ENCODE results near the gene LORICRIN. TPM values are rescaled to one million over a fixed set of nuclear protein-coding genes. Genes with fewer than 3 reads are reported as not detected.

The LORICRIN gene
- total RNA-seq, 1 experiment from 2014 or later: not detected

DNA sequence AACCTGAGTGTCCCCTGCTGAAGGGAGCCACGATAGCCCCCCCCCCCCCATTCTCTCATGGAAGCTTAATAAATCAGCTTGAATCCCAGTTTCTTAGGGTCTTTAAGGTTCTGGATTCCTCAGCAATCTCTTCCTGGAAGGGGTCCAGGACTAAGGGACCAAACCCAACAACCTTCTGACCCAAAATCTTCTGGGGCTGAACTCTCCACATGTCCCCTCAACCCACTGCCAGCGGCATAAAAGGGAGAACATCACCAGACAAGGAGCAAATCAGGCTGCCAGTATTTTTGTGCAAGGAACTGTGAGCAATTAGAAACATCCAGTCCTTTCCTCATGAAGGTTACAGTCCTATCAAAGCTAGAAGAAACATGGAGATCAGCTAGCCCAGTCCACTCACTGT, 12.7 kb upstream of the LORICRIN start:
- peaks cover 27% of the 10 kb centered on the region for H3K27me3 ChIP-seq (ENCODE audit: insufficient read depth, low read depth)
- no peaks in the 10 kb centered on the region for H3F3A ChIP-seq (ENCODE audit: insufficient read depth, low read depth)
- H4K20me1 ChIP-seq (ENCODE audit: insufficient read depth): no peaks in the 10 kb centered on the region
- CTCF ChIA-PET: no interaction called here
- no peak overlapping the region for H3K27ac ChIP-seq
- no peaks in the 10 kb centered on the region for H3K9me3 ChIP-seq (ENCODE audit: insufficient read depth, low read depth)
- H2AFZ ChIP-seq: no peak overlapping the region
- H3K9me2 ChIP-seq (ENCODE audit: insufficient read depth): no peaks in the 10 kb centered on the region
- no peak for TF ChIP-seq EZH2 (IDR thresholded peaks at IDR 0.05; ENCODE audit: low read depth)
- TF ChIP-seq, protein P1, sequence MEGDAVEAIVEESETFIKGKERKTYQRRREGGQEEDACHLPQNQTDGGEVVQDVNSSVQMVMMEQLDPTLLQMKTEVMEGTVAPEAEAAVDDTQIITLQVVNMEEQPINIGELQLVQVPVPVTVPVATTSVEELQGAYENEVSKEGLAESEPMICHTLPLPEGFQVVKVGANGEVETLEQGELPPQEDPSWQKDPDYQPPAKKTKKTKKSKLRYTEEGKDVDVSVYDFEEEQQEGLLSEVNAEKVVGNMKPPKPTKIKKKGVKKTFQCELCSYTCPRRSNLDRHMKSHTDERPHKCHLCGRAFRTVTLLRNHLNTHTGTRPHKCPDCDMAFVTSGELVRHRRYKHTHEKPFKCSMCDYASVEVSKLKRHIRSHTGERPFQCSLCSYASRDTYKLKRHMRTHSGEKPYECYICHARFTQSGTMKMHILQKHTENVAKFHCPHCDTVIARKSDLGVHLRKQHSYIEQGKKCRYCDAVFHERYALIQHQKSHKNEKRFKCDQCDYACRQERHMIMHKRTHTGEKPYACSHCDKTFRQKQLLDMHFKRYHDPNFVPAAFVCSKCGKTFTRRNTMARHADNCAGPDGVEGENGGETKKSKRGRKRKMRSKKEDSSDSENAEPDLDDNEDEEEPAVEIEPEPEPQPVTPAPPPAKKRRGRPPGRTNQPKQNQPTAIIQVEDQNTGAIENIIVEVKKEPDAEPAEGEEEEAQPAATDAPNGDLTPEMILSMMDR (conservative IDR thresholded peaks at IDR 0.05): no peak
- no peak overlapping the region for H3K4me3 ChIP-seq
- intact Hi-C loops (cut with micrococcal nuclease; ENCODE audit: unreplicated experiment): no loop called here
- no TSS peak for BruUV-seq (replicated peaks)
- no peaks in the 10 kb centered on the region for H3K4me1 ChIP-seq (replicated peaks; ENCODE audit: insufficient read depth)
- H3K79me2 ChIP-seq (ENCODE audit: low read depth): no peaks in the 10 kb centered on the region
- no peak for DNase-seq
- no peaks in the 10 kb centered on the region for H3K36me3 ChIP-seq (ENCODE audit: low read depth)
- POLR2A ChIA-PET (ENCODE audit: unreplicated experiment): interaction anchor here (0.8 kb wide), 1 partner anchor 586 kb away, joined by 8 read pairs; no protein-coding TSS in a partner anchor
- H3K4me2 ChIP-seq: no peak overlapping the region

DNA sequence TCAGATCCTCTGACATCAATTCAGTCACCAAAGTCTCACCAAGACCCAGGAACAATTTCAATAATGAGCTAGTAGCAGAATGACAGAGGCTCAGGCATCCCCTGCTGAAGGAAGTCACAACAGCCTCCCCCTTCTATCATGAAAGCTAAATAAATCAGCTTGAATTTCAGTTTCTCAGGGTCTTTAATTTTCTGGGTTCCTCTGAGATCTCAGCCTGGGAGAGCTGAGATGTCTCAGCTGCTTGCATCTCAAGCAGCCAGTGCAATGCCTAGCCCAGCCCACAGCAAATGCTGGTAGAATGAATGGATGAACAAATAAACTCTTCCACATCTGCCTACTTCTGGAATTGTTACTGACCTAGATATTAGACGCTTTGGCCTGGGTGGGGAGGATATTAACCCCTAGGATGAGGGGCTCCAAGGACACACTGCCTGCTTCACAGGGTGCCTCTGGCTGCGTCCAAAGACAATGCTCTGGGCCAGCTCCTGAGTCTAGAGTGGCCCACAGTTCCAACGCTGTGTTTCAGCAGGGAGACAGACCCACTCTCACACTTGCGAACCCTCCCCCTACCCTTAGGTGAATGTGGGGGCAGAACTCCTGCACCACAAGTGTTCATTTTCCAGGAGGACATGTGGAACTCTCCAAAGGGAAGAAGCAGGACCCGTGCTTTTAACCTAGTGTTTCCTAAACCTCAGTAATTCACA, 11.2 kb upstream of the LORICRIN start:
- Histone ChIP-seq H3K9me2 (ENCODE audit: insufficient read depth) (no peaks in the 10 kb centered on the region), H3K27me3 (ENCODE audit: insufficient read depth, low read depth) (peaks cover 24% of the 10 kb centered on the region), H3K4me2 (no peak overlapping the region), H3K27ac (no peak overlapping the region), H4K20me1 (ENCODE audit: insufficient read depth) (no peaks in the 10 kb centered on the region), H3K9me3 (ENCODE audit: insufficient read depth, low read depth) (no peaks in the 10 kb centered on the region), H3K36me3 (ENCODE audit: low read depth) (no peaks in the 10 kb centered on the region), H3K79me2 (ENCODE audit: low read depth) (no peaks in the 10 kb centered on the region), H2AFZ (no peak overlapping the region), H3K4me1 (replicated peaks; ENCODE audit: insufficient read depth) (no peaks in the 10 kb centered on the region), H3K4me3 (no peak overlapping the region), H3F3A (ENCODE audit: insufficient read depth, low read depth) (no peaks in the 10 kb centered on the region)
- CTCF ChIA-PET: no interaction called here
- TF ChIP-seq EZH2 (IDR thresholded peaks at IDR 0.05; ENCODE audit: low read depth): no peak
- TF ChIP-seq, protein P1 (conservative IDR thresholded peaks at IDR 0.05): no peak
- POLR2A ChIA-PET (ENCODE audit: unreplicated experiment): no interaction called here
- no peak for DNase-seq
- no TSS peak for BruUV-seq (replicated peaks)
- intact Hi-C loops (cut with micrococcal nuclease; ENCODE audit: unreplicated experiment): no loop called here

DNA sequence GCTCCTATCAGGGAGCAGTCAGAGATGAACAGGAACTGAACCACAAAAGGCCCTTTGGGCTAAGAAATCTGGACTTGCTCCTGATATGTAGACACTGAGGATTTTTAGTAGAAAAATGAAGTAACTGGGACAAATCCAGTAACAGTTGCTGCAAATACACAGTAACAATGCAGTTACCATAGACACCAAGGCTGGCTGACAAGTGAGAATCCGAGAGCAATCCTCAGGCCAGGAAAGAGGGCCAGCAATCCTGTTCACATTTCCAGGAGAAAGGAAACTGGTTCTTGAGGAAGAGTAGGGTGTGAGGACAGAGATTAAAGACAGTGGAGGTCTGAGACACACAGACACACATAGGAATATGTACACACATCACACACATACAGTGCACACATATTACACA, 9.3 kb upstream of the LORICRIN start:
- no peak overlapping the region for H3K4me3 ChIP-seq
- H2AFZ ChIP-seq: no peak overlapping the region
- TF ChIP-seq EZH2 (IDR thresholded peaks at IDR 0.05; ENCODE audit: low read depth): no peak
- no TSS peak for BruUV-seq (replicated peaks)
- H4K20me1 ChIP-seq (ENCODE audit: insufficient read depth): no peaks in the 10 kb centered on the region
- H3K9me2 ChIP-seq (ENCODE audit: insufficient read depth): no peaks in the 10 kb centered on the region
- intact Hi-C loops (cut with micrococcal nuclease; ENCODE audit: unreplicated experiment): no loop called here
- no peak overlapping the region for H3K27ac ChIP-seq
- DNase-seq: no peak
- H3K4me1 ChIP-seq (replicated peaks; ENCODE audit: insufficient read depth): no peaks in the 10 kb centered on the region
- no peaks in the 10 kb centered on the region for H3K79me2 ChIP-seq (ENCODE audit: low read depth)
- no peaks in the 10 kb centered on the region for H3K36me3 ChIP-seq (ENCODE audit: low read depth)
- H3K4me2 ChIP-seq: no peak overlapping the region
- ChIA-PET CTCF (no interaction called here), POLR2A (ENCODE audit: unreplicated experiment) (no interaction called here)
- peaks cover 24% of the 10 kb centered on the region for H3K27me3 ChIP-seq (ENCODE audit: insufficient read depth, low read depth)
- no peaks in the 10 kb centered on the region for H3K9me3 ChIP-seq (ENCODE audit: insufficient read depth, low read depth)
- H3F3A ChIP-seq (ENCODE audit: insufficient read depth, low read depth): no peaks in the 10 kb centered on the region

DNA sequence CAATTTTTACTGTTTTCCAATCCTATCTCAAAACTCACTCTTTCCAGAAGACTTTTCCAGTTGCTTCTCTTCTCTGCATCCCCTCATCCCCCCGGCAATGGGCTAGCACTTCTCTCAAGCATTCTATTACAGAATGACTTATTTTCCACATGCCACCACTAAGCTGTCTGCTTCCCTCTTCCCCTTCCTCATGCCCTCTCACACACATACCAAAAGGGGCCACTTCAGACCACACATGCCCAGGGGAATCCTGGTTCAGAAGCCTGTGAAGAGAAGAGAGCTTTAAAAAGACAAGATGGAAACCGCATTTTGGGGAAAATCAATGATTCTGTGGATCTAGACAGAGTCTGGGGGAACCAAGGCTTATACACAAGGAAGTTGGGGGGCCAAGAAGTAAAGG, 8.4 kb upstream of the LORICRIN start:
- CTCF ChIA-PET: no interaction called here
- no peaks in the 10 kb centered on the region for H3K9me3 ChIP-seq (ENCODE audit: insufficient read depth, low read depth)
- no peak overlapping the region for H2AFZ ChIP-seq
- H3K9me2 ChIP-seq (ENCODE audit: insufficient read depth): no peaks in the 10 kb centered on the region
- no peaks in the 10 kb centered on the region for H3K4me1 ChIP-seq (replicated peaks; ENCODE audit: insufficient read depth)
- H3K4me2 ChIP-seq: no peak overlapping the region
- TF ChIP-seq, protein P1 (conservative IDR thresholded peaks at IDR 0.05): no peak
- no peaks in the 10 kb centered on the region for H3F3A ChIP-seq (ENCODE audit: insufficient read depth, low read depth)
- H4K20me1 ChIP-seq (ENCODE audit: insufficient read depth): no peaks in the 10 kb centered on the region
- H3K27me3 ChIP-seq (ENCODE audit: insufficient read depth, low read depth): peaks cover 19% of the 10 kb centered on the region
- no peaks in the 10 kb centered on the region for H3K36me3 ChIP-seq (ENCODE audit: low read depth)
- POLR2A ChIA-PET (ENCODE audit: unreplicated experiment): no interaction called here
- no peak overlapping the region for H3K4me3 ChIP-seq
- DNase-seq: no peak
- no peaks in the 10 kb centered on the region for H3K79me2 ChIP-seq (ENCODE audit: low read depth)
- no TSS peak for BruUV-seq (replicated peaks)
- intact Hi-C loops (cut with micrococcal nuclease; ENCODE audit: unreplicated experiment): no loop called here
- no peak overlapping the region for H3K27ac ChIP-seq
